Measurements from ENCODE around the gene CD58.

Gene CD58

DNA sequence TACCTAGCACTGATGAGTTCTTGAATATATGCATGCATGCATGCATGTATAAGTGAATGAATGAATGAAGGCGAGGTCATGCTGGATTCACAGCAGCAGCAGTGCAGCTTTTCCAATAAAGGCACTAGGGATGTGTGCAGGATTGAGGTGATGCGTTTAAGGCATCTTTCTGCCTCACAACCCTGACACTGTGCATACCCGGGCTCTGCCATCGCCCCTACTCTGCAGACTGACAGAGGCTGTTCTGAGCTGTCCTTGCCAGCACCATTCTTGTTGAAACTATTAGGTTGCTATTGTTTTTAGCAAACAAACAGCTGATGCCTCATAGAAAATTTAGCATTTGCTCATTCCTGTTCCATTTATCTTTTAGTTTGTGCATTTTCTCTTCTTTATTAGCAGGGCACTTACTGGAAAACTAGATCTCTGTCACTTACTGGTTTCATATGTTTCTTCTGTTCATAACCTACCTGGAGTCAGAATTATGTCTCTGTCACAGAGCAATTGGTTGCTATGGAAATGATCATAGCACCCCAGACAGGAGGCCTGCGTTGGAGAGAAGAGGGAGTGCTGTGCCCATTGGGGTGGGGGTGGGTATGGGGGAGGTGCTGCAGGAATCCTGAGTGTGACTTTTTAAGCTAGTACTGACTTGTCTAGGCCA, 79.0 kb downstream of the CD58 start:
- no peak for DNase-seq

DNA sequence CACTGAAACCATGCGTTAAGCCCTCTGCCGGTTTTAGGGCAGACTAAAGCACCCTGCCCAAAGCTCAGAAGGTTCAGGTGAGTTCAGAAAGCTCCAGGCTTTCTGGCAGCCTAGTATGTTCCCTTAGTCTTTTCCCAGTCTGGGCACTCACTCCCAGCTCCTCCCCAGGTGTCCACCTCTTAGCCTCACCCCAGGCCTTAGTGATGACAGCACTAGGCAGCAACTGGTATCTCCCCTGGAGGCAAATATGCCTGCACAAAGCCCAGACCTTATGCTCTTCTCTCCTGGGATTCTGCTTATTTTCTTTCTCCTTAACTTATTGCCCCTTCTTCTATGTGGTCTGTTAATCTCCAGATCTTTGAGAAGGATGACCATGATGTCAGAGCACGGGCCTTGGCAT, 80.2 kb downstream of the CD58 start:
- DNase-seq, result no peak

DNA sequence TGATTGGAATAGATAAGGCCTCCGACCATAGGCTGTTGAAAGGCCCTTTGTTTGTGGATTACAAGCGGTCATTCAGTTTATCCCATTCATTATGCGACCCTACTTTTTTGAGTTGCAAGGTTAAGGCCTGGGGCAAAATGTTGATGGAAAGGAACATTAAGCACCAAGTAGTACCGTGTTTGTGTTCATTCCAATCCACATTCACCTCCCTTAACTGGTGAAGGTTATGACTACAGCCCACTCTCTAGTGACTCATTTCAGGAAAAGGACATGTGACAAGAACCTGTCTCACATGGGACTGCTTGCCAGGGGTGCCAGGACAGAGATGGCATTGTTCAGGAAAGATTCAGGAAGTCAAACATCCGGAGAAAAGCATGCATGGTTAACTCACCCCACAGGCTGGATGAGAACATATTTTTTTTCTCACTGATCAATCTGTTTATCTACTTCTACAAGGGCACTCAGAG, 81.6 kb downstream of the CD58 start:
- no peak for DNase-seq

DNA sequence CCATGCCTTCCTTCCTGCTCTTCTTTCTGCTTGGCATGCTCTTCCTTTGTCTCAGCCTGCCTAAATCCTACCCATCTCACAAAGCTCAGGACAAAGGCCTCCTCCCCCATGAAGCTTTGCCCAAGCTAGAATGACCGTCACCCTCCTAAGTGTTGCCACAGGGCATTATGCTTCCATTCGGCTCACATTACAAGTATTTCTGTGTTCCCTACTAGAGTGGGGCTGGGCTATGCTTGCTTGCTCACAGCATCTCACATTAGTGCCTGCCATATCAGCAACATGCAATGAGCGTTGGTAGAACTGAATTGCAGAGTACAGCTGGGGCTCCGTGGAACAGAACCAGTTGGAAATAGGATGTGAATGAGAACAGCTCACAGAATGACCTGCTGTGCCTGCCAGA, 82.8 kb downstream of the CD58 start:
- no peak for DNase-seq

DNA sequence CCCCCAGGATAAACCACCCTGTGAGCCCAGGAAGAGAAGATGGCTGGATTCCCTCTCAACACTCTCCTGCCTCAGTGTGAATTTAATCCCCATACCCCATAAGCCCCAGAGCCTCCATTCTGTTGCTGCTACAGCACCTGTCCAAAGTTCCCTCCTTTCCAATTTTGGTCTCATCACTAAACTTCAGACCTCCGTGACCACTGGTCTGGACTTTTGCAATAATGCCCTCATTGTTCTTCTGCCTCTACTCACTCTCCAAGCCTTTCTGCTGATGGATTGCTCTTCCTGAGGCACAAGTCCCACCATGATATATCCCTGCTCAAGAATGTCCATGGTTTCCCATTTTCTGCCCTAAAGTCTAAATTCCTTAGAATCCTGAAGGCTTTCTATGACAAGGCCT, 83.2 kb downstream of the CD58 start:
- no peak for DNase-seq

DNA sequence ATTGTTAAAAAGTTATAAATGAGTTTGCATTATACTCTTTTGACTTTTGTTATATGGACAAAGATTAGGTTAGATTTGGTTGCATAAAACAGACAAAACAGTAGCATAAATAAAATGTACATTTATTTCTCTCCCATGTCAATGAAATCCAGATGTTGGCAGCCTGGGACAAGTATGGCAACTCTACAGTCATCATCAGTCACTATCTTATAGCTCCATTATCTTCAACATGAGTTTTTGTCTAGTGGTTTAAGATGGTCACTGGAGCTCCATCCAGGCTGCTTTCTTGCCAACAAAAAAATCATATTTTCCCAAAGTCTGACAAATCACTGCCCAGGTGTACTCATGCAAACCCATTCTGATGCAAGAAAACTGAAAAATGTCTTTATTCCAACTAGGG, 83.8 kb downstream of the CD58 start:
- no peak for DNase-seq

DNA sequence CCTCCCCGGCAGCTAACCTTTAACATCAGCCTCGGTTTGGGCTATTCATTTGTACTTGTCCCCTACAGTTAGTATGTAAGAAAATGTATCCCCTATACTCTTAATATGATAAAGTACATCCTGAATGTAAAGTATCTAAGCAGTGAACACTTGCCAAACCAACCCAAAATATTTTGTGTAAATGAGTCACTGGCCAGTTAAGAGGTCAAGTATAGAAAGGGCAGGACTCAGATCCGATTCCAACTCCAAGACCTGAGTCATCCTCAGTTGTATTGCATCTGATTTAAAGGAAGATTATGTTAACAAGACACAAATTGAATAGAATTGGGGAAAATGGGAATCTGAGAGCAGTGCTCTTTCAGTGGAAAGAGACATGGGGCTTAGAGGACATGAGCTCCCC, 84.4 kb downstream of the CD58 start:
- DNase-seq, result no peak

DNA sequence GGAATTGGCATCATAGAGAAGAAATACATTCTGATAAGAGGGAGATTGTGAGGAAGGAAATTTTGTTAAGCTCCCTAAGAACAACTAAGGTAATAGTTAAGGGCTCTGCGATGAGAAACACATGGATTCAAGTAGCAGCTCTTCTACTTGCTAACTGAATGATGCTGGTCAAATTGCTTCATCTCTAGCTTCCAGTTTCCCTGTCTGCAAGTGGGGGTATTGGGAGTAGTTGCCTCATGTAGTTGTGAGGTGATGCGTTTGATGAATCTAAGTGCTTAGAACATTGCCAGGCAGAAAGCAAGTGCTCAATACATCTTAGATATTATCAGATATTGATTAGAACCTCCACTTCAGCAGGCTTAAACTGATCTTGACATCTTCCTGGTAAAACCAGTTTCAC, 84.8 kb downstream of the CD58 start:
- no peak for DNase-seq

DNA sequence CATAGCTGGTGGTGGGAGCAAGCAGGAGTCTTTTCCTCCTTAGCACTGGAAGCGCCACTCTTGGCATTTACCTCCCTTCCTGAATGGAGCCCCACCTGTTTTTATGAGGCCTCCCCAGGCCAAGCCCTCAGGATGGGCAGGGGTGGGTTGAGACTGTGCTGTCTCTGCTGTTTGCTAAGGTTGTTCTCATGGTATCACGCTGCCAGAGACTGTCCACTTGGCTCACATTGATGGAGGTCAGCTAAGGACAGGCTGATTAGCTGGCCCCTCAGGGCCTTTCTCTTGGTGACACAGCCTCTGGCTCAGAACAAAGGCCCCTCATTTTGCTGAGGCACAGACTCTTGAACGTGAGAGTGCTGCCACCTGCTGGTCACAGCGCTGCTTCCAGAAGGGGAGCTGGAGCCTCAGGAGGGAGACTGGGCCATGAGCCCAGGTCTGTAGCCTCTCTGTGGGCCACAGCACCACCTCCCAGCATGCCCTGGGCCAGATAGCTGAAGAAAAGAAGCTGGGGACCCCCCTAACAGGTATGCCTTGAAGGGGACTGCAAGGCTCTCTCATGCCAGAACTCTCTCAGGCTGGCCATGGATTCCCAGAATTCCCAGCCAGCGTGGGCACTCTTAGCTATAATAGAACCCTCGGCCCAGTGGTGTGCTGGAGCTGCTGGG, 85.6 kb downstream of the CD58 start:
- peak; percentile 89 for DNase-seq

DNA sequence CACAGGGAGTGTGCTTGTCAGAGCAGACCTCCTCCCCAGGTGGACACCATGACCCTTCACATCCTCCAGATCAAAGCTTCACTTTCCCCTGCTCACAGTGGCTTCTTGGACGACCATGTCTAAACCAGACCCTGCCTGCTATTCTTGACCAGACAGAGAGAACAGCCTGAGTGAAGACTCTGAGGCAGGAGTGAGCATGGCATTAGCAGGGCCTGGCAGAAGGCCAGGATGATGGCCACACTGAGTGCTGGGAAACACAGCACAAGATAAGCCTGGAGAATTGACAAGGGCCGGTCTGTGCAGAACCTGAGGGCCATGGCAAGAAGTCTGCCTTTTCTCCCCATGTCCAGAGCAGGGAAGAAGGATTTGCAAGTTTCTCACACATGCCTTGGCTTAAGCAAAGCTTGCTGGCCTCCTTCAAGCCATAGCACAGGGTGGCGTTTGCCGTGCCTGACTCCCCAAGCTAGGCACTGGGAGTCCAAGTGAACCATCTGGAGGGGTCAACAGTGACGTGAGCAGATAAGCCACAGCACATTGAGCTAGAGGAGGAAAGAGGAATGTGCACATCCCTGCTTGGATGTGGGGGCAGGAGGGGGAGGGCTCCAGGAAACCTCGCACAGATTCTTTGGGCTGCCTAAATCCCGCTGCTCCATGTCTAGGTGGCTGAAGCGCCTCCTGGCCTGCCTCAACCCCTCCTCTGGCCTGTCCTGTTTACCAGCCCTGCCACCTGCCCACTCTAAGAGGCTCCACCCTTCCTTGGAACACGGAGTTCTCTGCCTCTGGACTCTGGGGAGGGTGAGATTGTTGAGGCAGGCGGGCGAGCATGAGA, 87.1 kb downstream of the CD58 start:
- no peak for DNase-seq

DNA sequence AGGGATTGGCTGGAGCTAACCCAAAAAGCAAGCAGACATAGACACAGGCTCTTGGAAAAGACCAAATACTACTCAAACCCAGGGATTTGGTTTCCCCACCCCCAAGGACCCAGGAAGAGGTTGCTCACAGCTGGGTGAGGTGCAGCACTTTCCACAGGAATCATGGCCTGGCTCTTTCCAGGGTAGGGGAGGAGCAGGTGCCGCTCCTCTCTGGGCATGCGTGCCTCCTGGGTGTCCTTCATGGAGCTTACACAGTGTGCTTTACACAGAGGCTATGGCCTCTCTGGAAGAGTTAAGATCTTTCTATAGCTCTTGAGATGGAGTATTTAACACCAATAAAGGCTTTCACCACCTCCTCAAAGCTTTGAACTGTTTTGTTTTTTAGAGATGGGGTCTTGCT, 88.3 kb downstream of the CD58 start:
- DNase-seq, result no peak

DNA sequence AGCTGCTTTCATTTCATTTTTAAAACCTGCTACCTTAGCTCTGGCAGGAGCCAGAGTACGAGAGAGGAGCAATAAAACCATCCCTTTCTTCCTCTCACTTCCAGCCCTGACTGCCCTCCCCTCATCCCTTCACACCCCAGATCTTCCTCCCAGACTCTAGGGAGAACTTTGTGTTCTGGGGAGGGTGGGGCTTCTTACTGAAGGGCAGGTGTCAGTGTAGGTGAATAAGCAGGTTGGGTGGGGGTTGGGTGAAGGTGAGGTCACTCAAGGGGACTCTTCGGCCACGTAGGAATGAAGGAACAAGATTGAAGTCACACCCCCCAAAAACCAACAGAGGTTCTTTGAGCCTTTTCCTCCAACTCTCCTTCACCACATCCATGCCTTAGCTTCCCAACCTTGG, 88.9 kb downstream of the CD58 start:
- no peak for DNase-seq

DNA sequence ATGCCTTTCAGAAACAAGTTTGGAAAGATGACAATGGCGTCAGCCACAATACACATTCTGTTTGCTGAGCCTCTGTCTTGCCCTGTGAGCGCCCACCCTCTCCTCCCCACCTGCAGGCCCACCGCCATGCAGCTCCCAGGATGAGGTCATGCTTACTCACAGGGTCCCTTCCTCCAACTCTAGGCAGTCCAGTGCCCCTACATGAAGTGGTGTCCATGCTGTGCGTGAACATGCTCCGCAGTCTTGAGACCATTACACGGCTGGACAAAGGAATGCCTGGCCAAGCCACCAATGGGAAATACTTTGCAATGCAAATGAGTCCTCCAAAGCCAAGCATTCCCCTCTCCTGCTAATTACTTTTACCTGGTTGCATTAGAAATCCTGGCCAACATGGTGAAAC, 92.2 kb downstream of the CD58 start:
- no peak for DNase-seq

DNA sequence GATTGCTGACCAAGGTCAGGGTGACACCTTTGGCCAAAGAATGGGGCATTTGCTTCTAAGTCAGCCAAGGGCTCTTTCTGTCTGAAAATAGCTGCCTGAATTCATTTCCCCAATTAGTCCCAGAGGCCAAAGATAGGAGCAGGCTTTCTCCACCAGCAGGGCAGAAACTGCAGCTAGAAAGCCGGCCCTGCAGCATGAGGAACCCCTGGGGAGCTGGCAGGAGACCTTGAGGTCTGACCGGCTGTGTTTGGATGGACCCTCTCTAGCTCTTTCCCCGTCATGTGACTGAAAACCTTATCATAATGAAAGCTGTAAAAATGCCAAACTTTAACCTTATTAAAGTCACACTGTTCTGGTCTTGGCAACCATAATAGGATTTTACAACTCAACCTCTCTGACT, 93.4 kb downstream of the CD58 start:
- no peak for DNase-seq

DNA sequence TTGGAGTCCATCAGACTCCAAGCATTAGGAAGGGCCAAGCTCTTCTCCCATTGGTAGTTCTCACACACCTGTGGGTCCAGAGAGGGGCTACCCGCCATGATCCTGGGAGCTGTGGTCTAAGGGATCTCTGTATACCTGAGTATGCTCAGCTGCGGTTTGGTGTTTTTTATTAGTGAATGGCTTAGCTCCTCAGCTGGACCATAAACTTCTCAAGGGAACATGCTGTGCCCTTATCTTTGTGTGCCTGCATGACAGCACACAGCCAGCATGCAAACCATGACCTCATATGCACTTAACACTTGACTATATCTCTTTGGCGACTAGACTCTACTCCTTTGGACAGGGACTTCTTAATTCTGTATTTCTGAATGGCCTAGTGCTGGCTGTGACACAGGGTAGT, 94.5 kb downstream of the CD58 start:
- DNase-seq, result no peak

DNA sequence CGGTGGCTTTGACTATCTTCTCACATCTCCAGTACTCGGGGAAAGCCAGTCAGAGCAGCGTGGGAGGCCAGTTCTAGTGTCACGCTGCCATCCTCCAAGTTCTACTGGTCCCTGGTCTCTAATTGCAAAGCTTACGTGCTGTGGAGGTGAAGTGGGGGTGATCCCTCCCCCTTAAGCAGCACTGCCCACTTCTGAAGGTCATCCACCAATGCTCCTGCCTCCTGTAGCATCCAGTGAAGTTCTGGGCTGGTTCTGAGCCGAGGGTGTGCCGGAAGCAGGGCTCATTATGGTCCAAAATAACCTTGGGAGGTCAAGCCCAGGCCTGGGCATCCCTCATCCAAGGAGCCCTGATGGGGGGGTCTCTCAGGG, 95.0 kb downstream of the CD58 start:
- DNase-seq, result no peak

DNA sequence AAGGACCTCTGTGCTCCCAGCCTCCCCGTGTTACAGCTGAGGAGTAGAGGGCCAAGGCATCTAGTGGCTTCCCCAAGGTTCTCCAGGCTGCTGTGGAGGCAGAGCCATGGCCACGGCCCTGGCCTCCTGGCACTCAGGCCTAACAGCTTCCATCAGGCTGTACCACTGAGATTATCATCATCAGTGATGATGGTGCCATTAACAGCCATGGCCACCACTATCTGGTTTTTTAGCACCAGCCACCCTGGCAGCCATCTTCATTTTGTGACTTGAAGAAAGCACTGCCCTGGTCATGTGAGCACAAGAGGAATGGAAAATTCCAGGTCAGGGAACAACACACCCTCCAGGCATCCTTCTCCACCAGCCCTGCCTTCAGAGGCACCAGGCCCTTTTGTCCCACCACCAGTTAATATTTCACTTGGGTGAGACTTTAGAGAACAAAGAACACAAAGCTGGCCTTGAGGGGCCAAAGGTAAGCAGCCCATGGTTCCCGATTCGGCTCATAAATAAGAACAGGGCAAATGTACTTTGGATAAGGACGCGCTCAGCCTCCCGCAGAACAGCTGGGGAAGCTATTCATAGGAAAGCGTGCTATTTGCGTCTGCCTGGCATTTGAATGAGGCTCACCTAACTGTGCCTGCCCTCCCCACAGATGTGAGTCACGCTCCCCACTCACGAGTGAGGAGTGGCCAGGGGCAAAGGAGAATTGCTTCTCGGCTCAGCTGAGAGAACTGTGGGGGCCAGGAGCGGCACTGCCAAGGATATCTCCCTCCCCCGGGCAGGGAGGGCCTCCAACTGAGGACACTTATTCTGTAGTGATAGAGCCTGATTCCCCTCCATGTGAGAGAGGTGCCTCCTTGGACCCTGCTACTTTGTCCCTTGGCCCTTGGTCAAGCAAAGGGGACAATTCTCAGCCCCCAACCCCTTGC, 95.6 kb downstream of the CD58 start:
- no peak for DNase-seq

DNA sequence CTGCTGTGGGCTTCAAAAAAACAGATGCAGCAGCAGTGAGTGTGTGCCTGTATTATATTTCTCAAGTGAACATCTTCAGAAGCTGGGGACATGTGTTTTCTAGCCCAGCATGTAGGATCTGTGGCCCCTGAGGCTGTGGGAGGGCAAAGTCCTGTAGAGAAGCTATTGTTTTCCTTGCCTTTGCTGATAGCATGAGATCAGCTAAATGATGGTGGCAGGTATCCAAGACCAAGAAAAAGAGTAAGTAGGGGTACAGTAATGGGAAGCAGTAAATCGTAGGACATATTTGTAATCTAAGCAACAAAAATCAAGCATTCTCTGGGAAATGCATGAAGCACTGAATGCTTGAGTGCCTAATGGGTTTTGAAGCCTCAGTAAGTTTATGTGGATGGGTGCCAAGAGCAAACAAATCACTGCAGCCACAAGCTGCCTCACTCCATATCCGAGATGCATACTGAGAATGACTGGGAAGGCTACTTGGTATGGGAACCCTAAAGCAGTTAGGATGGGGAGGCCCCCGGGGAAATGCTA, 98.3 kb downstream of the CD58 start:
- DNase-seq, result no peak

DNA sequence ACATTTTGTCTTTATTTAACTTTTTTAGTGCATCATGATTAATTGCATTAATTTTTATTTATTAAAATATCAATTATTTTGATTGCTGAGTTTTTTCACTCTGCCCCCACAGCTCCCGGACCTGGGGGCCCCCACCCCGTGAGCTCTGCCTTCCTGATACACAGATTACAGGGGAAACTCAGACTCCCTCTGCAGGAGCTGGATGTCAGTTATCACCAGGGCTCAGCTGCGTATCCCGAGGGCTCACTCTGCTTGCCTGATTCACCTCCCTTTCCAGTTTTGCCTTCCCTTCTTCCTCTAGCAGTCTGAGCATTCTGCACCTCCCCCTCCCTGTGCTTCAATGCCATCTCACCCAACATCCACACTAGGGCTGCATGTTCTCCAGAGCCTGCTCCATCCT, 99.6 kb downstream of the CD58 start:
- DNase-seq, result no peak

DNA sequence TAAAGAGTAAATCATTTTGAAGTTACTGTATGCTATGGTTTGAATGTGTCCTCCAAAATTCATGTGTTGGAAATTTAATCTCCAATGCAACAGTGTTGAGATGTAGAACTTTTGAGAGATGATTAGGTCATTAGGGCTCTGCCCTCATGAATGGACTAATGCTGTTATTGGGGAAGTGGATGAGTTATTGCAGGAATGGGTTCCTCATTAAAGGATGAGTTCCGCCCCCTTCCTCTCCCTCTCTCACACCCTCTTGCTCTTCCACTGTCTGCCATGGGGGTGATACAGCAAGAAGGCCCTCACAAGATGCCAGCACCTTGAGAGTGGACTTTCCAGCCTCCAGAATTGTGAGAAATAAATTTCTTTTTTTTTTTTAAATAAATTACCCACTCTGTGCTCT, 100.2 kb downstream of the CD58 start:
- no peak for DNase-seq

DNA sequence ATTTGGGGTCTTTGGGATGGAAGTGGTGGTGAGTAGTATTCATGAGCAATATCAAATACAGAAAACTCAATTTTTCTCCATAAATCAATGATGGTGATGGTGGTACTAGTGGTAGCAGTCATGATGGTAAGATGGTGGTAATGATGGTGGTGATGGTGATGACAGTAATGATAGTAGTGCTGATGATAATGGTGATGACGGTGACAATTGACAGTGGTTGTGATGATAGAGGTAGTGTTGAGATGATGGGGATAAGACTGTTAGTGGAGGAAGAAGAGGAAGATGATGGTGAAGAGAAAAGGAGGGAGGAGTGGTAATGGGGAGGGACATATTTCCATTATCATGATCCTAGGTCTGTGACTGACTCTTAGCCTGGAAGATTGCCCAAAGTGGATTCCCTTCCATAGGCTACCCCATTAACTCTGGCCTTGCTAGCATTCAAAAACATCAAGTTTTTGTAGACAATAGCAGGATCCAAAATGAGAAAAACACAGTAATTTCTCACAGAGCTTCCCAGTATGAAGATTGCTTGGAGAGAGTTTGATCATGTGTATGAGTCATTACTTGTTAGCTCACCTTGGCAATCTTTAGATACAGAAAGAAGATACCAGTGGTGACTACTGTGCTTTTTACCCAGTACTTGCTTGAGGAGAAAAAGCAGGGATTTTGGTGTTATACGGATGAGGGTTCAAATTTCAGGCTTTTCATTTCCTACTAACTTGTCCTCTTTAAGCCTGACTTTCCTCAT, 103.8 kb downstream of the CD58 start:
- DNase-seq, result no peak
